ENCODE data around the gene AATK.

AATK gene

GRCh38 chr17:81179861-81180260 lies 13.8 kb upstream of the AATK start:
- no peak for DNase-seq

- DNase-seq = no peak
Observed at GRCh38 chr17:81179220-81179619, 13.2 kb upstream of the AATK start.

GRCh38 chr17:81178136-81179091 lies 12.4 kb upstream of the AATK start:
- DNase-seq = no peak

GRCh38 chr17:81176666-81177065 lies 10.6 kb upstream of the AATK start:
- DNase-seq = no peak

GRCh38 chr17:81173762-81174155 lies 7.7 kb upstream of the AATK start:
- DNase-seq = no peak

GRCh38 chr17:81173052-81173761 lies 7.2 kb upstream of the AATK start:
- no peak for DNase-seq

GRCh38 chr17:81171941-81172340 lies 5.9 kb upstream of the AATK start:
- DNase-seq = no peak

- no peak for DNase-seq
Observed at GRCh38 chr17:81170727-81171494, 4.9 kb upstream of the AATK start.

- no peak for DNase-seq
Observed at GRCh38 chr17:81169870-81170309, 3.9 kb upstream of the AATK start.

- DNase-seq = no peak
Observed at GRCh38 chr17:81167638-81168037, 1.6 kb upstream of the AATK start.

GRCh38 chr17:81167194-81167524 lies 1.1 kb upstream of the AATK start:
- DNase-seq = no peak

GRCh38 chr17:81165246-81166032 lies 582 bp downstream of the AATK start, which contains the start of gene PVALEF:
TSS of gene PVALEF (plus strand) at chr17:81165507. CDS start at chr17:81181227, 15,720 bp downstream.
- no peak for DNase-seq

- DNase-seq = no peak
Observed at GRCh38 chr17:81164371-81165245, 1.4 kb downstream of the AATK start.

- no peak for DNase-seq
Observed at GRCh38 chr17:81163703-81164370, 2.2 kb downstream of the AATK start.

- DNase-seq = no peak
Observed at GRCh38 chr17:81163051-81163695, 2.8 kb downstream of the AATK start.

GRCh38 chr17:81162491-81162890 lies 3.5 kb downstream of the AATK start:
- DNase-seq = no peak

GRCh38 chr17:81161972-81162371 lies 4.0 kb downstream of the AATK start:
- no peak for DNase-seq

- no peak for DNase-seq
Observed at GRCh38 chr17:81161536-81161935, 4.5 kb downstream of the AATK start.

GRCh38 chr17:81160747-81161453 lies 5.1 kb downstream of the AATK start:
- no peak for DNase-seq

GRCh38 chr17:81160306-81160705 lies 5.7 kb downstream of the AATK start:
- no peak for DNase-seq

Measured in Kasumi-1 (cell line).